A172 (cell line): ENCODE measurements around the gene EPHA1. TPM values are rescaled to one million over a fixed set of nuclear protein-coding genes. Genes with fewer than 3 reads are reported as not detected.
"Not testable (repeated sequence)": the region's sequence is repeated elsewhere in the genome, so short reads cannot be mapped to it uniquely, and the experiment has no call there.

Experiments used
- DNase-seq: peaks from one replicate; pipeline ENCODE4 v3.0.0-alpha.2; 2015; ENCODE audit warnings: low spot score
- total RNA-seq: library from RNA; depleted of rRNA; stranded (reverse); fragments of >200 nt; shearing (Covaris generic); gene quantifications from 2 replicates; pipeline ENCODE4 v1.2.3, GENCODE V29; 2014

The EPHA1 gene
- total RNA-seq, 1 experiment from 2014 or later = 0.03 TPM

DNA sequence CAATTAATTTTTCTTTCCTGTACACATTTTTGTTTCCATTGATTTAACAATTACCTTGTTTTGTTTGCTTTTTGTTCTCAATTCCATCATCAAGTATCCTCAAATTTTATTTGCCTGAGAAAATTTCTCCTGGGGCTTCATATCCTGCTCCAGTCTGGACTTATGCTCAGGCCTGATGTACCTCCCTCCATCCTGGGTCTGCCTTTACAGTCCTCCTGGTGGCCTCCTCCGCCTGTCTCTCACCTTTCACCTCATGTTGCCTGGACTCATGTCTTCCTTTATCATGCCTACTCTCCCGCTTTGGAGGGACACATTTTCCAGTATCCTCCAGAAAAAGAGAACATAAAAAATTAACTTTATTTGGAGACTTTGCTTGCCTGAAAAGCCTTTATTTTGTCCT is 22.5 kb upstream of the EPHA1 start:
- no peak for DNase-seq

DNA sequence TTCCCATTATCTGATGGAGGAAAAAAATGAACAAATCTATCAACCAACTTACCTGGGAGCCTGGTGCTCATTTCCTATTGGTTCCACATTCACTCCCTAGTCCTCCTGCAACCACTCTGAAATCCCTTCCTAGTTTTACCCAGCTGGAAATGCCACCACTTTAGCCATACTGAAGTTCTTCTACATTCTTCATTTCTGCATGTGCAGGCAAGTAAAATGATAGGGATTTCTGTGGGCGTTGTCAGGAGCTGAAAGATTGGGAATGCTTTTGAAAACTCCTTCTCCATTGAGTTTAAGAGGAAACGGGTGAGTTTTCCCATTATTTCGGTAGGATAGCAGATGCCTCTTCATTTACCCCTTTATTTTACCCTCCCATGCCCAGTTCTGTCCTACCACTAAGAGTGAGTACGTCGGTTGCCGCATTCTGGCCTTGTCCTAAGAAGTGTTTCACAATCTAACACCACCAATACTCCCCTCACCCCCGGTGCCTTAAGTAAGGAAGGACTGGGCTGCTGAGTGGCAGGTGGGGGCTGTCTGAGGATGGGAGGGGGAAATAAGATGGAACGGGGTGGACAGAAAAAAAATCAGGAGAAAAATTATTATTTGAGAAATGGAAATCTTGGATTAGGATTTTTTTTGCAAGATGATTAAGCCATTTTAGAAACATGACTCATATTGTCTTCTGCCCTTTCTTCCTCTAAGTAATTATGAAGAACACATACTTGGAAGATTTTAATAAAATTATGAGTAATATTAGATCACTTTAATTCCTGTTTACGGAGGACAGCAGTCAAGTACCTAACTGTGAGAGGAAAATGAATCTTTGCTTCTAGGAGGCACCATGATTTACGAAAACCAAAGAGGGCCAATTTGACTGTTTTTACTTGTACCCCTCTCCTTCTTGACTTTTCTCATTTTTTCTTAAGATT is 21.4 kb upstream of the EPHA1 start:
- DNase-seq = no peak

DNA sequence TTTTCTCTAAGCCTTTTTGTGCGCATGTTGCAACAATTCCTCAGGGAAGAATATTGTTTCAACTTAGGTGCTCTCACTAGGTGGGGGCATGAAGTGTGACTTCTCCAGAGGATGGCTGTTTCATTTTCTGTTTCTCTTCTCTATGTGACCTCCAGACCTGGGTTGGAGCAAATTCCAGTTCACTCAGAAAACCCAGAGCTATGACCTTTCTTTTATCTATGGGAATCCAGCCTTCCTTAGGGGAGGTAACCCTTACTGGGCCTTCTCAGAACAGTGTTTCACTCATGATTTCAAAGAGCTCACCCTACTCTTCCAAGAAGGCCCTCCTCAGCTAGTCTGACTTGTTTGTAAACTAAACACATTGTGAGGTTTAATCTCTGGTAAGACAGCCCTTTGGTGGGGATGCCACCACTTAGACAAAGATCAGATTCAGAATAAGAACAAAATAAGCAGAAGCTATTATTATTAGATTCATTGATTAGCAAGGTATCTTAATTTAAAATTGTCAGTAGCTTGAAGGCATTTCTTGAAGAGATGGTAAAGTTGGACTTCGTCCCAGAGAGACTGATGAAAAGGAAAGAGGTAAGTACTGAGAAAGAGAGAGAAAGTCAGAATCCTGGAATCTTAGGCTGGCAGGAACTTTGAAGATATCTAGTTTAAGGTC is 18.0 kb upstream of the EPHA1 start:
- no peak for DNase-seq

DNA sequence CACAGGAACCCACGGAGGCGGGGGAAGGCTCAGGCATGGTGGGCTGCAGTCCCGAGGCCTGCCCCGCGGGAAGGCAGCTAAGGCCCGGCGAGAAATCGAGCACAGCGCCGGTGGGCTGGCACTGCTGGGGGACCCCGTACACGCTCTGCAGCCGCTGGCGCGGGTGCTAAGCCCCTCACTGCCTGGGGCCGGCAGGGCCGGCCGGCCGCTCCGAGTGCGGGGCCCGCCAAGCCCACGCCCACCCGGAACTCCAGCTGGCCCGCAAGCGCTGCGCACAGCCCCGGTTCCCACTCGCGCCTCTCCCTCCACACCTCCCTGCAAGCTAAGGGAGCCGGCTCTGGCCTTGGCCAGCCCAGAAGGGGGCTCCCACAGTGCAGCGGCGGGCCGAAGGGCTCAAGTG is 15.8 kb upstream of the EPHA1 start:
- not testable (repeated sequence) for DNase-seq

DNA sequence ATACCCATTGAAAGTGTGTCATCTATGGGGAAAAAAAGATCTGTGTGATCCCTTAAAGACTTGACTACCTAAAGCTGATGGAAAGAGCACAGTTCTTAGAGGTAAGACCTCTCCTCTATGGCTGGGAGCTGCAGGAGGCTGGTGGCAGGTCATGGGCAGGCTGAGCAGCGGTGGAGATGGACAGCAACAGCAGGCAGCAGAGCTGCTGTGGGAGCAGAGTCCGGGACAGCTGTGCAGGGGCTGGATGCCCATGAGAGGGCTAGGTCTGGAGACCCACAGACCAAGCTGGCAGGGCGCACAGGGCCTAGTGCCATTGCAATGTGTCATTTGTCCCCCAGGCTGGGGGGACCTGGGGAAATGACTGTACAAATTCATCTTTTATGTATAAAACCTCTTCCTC is 13.4 kb upstream of the EPHA1 start:
- DNase-seq = no peak

DNA sequence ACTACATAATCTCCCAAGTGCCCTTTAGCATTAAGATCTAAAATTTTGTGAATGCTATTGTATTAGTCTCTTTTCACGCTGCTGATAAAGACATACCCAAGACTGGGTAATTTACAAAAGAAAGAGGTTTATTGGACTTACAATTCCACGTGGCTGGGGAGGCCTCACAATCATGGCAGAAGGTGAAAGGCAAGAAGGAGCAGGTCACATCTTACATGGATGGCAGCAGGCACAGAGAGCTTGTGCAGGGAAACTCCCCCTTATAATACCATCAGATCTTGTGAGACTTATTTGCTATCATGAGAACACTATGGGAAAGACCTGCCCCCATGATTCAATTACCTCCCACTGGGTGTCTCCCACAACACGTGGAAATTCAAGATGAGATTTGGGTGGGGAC is 12.0 kb upstream of the EPHA1 start:
- not testable (repeated sequence) for DNase-seq

DNA sequence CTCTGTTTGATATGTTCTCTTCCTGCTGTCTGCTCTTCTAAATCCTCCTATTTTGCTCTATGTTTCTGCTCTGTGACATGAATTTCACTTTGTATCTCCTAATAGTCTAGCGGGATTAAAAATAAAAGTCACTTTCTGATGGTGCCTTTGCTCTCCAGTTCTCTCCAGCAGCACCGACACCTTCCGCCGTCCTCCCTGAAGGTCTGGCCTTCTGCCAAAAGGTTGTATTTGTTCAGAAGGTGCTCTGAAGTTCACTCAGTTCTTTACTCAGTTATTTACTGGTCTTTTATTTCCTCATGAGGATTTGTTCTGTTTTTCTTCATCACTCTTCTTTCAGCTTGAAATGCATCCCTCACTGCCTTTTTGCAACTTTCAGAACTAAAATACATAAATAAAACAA is 11.2 kb upstream of the EPHA1 start:
- DNase-seq = no peak

DNA sequence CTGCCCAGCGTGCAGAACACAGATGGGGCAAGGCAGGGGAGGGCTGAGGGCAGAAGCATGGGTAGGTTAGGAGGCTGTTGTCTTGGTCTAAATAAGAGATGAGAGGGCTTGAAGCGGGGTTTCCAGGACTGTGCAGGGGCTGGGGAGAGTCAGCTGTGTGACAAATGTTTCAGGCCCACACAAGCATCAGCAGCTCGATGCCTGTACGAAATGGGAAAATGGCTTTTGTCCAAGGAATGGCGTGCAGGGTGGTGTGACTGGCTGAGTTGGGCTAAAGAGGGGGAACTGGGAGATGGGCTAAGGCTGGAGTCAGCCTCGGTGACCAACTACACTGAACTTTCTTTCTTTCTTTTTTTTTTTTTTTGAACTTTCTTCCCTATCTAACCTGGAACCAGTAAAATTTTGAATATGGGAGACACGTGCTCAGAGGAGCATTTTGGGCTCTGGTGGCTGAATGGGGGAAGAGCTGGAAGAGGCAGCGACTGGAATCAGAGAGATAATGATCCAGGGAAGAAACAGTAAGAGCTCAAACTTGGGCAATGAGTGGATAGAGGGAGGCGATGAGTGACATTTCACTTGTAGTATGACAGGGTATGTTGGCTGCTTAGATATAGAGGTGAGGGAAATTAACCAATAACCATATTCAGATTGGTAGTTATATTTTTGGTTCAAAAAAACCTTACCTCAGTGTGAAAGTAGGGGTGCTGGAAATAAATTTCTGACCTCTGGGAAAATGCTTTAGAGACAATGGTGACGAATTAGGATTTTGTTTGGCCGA is 10.2 kb upstream of the EPHA1 start:
- DNase-seq = no peak

DNA sequence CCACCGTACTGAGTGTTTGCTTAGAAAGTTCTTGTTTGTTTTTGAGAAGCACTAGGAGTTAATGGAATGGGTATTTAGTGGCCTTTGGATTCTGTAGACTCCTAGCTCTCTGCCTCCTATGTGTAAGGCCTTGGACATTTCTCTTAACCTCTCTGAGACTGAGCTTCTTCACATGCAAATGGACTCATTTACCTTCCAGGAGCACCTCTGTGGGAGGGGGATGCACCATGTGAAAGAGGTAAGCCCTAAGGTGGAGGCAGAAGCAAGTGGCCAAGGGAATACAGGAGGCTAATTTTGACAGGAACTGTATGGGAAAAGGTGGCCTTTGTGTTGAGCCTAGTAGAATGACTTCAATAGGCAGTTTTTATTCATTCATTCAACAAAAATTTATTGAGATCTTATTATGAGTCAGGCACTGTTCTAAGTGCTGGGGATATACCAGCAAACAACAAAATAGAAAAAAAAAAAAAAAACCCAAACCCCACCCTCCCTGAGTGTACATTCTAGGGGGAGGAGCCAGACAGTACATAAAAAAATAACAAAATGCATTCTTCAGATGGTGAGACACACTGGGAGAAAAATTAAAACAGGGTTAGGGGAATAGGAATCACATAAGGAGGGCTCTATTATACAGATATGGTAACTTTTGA is 9.2 kb upstream of the EPHA1 start:
- DNase-seq = no peak

DNA sequence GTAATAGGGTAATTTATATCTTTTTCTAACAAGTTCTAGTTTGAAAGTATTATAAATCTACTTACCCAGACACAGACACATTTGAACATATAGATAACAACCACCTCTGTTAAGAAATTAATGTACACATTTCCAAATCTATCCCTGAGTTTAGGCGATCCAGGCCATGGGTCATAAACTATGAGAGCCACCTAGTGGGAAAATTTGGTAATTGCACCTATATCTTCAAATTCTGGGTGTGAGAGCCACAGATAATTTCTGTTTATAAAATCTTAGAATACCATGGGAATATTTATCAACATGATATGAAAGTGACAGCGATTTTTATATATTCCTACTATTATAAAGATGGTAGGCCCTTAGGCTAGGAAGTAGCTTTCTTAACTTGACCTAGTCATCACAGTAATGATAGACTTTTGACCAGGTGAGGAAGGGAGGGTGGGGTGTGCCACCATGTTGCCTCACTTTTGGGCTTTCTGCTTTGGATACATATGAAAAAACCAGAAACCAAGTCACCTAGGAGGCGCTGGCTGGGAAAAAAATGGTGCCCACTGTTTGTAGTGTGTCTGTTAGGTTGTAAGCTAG is 8.0 kb upstream of the EPHA1 start:
- DNase-seq = peak; percentile 29

DNA sequence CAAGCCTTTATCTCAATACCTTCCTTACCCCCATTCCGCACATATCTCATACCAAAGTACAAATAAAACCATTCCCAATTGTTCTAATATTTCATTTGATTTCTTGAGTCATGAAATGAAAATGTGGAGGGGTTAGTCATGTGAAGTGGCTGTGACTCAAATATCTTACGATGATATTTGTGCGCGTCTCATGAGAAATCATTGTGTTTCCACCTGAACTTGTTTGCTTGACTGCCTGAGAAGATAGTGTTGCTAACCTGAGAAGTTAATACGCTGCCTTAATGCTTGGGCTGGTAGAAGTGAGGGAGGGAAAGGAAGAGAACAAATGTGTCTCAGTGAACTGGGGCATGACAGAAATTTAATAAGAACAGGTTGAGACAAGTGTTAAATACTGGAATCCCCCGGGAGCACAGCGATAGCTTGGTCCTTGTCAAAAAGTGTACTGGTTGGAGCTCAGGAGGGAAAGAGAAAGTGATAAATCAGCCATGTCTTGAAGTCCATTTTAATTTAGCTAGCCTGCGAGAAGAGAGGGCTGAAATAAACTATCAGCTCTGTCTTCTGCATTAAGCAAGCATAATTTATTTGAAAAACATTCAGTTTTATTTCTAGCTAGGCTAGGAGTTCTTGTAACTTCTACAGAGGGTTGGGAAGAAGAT is 7.2 kb upstream of the EPHA1 start:
- peak; percentile 18 for DNase-seq

DNA sequence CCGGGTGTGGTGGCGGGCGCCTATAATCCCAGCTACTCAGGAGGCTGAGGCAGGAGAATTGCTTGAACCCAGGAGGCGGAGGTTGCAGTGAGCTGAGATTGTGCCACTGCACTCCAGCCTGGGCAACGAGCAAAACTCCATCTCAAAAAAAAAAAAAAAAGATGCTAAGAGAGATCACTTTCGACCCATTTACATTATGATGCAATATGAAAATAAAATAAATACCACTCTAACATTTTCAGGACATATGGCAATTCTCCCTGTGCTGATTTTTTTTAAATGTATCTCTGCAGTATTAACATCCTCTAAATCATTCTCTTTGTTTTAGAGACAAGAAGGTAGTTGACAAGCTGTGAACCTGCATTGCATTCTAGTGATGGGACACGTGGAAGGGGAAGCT is 6.6 kb upstream of the EPHA1 start:
- DNase-seq = not testable (repeated sequence)

DNA sequence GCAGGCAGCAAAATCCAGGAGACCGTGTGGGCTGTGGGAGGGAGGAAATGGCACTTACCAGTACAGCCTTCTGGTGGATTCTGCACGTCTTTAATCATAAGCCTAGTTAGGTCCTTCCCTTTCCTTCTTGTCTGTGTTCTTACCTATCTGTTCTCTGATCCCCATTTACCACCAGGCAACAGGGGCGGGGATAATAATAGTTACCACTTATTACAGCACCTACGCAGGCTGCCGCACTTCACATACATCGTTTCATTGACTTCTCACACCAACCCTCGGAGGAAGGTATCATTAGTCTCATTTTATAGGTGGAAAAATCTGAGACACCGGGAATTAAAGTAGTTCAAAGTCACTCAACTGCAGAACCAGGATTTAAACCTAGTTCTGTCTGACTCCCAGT is 4.5 kb upstream of the EPHA1 start:
- no peak for DNase-seq

DNA sequence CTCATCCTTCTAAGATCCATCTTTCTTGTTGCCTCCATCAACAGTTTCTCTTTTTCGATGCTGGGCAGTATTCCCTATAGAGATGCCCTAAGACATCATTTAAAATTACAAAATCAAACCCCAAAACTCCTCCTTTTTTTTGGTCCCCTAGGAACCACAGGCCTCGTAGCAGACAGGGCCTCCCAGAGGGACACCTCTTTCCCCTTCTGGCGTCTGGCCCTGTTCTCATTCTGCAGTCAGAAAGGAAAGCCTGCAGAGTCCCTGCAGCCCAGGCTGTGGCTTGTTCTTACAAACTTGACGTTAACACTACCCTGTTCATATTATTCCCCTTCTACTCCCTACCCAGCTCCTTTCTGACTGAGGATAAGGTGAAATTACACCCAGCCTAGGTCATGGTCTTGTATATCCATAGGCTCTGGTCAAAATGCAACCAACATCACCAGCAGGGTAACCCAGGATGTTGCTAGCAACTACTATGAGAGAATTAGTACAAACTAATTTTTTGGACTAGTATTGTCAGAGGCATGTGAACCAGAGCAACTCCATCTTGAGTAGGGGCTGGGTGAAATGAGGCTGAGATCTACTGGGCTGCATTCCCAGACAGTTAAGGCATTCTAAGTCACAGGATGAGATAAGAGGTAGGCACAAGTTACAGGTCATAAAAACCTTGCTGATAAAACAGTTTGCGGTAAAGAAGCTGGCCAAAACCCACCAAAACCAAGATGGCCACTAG is 3.5 kb upstream of the EPHA1 start:
- no peak for DNase-seq

DNA sequence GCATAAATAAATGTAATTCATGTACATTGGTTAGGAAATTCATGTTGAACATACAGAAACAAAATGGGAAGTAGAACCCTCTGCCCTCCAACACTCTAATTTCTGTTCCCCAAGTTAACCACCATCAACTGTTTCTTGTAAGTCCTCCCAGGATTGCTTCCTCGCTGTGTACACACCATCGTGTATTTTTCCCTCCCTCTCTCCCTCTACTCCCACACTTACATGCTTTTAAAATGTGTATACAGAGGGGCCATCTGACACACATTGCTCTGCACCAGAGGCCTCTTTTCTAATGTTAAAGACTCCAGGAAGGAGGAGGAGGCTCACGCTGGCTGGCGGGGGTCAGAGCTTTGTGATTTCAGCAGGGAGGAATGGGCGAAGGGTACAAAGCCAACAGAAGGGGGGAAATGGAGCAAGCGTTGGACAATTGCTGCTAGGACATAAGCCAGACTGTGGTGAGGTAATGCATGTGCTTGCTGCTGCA is 1.9 kb upstream of the EPHA1 start:
- no peak for DNase-seq

DNA sequence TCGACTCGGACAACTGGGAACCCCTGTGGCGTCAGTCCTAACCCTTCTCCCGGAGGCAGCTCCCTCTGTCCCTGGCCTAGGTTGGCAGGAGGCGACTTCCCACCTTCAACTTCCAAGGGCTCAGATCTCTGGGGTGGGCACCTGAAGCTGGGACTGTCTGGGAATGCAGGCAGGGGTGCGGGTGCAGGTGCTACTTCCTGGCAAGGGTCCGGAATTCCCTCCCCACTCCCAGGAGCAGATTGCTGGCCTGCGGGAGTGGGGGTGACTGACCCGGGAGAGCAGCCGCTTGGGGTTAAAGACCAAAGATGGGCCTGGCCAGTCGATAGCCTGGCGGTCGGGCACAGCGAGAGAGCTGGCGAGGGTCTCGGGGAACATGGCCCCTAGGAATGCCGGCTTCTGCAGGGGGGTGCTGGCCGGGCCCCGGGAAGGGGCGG is 387 bp downstream of the EPHA1 start:
- no peak for DNase-seq

DNA sequence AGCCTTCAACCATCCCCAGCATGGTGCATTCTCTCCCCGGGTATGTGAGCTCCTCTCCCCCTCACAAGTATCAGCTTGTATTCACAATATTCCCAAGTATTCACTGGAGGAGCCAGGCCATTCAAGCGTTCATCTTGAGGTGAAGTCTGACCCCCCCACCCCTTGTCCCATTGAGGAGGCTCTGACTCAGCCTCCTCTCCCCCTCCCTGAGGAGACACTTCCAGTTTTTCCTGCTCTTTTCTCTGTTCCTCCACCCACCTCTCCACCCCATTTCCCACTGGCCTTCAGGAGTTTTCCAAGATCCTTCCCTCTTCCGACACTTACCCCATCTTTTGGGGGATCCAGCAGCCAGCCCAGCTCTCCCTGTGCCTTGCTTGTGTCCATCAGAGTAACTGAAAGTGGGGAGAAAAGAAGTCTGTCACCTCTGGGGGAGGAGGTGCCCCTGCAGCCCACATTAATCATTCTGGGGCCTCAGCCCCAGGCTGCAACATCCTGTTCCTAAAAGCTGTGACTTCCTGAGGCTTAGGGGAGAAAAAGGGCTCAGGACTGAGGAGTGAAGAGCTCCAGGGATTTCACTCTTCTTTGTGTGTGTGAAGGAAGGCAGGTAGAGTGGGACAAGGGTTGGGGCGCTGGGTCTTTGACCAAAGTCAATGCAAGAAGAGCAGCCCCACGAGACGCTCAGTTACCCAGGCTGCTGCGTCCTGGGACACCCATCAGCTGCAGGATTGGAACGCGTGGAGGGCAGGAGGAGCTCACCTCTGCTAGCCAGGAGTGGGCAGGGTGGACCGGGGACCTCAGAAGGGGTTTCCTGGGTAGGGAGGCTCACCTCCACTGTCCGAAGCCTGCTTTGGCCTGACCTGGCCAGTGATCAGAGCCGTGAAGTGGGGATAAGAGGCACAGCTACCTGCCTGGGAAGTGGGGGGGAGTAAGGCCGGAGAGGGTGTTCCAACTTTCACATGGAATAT is 1.1 kb downstream of the EPHA1 start:
- peak; percentile 27 for DNase-seq

DNA sequence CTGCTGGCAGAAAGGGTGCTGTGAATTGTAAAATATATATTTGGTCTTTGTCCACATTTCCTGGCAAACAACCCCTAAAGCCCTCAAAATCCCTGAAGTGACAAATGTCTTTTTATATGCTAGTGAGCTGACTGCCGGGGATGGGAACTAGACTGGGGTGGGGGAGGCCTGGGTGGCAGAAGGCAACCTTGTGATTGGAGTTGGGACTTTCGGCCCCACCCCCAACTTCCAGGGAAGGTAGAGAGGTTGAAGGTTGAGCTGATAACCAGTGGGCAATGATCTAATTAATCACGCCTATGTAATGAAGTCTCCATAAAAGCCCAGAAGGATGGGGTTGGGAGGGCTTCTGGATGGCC is 2.7 kb downstream of the EPHA1 start:
- no peak for DNase-seq
